HepG2 (cell line): ENCODE results near the gene SPP1.

Source experiments
- PRDM15 ChIP-seq: sonication (generic); formaldehyde crosslinking; IDR thresholded peaks from 2 replicates; pipeline ENCODE4 v1.4.0; 2020; ENCODE audit warnings: missing genetic modification reagents
- SRF ChIP-seq: IDR thresholded peaks from 2 replicates; pipeline ENCODE4 v1.6.1; 2011; ENCODE audit warnings: mild to moderate bottlenecking, low read depth, low read length, moderate library complexity
- ZNF557 ChIP-seq: sonication (generic); formaldehyde crosslinking; IDR thresholded peaks from 2 replicates; pipeline ENCODE4 v1.4.0; 2020; ENCODE audit warnings: missing genetic modification reagents
- ZNF788 ChIP-seq: sonication (generic); formaldehyde crosslinking; IDR thresholded peaks from 2 replicates; pipeline ENCODE4 v1.5.0; 2020; ENCODE audit warnings: mild to moderate bottlenecking, missing genetic modification reagents, borderline replicate concordance
- TF ChIP-seq, protein P1 (sequence below): sonication (generic); formaldehyde crosslinking; IDR thresholded peaks from 2 replicates; pipeline ENCODE4 v1.8.1; 2023; ENCODE audit warnings: missing genetic modification reagents, inconsistent platforms, borderline replicate concordance

DNA sequence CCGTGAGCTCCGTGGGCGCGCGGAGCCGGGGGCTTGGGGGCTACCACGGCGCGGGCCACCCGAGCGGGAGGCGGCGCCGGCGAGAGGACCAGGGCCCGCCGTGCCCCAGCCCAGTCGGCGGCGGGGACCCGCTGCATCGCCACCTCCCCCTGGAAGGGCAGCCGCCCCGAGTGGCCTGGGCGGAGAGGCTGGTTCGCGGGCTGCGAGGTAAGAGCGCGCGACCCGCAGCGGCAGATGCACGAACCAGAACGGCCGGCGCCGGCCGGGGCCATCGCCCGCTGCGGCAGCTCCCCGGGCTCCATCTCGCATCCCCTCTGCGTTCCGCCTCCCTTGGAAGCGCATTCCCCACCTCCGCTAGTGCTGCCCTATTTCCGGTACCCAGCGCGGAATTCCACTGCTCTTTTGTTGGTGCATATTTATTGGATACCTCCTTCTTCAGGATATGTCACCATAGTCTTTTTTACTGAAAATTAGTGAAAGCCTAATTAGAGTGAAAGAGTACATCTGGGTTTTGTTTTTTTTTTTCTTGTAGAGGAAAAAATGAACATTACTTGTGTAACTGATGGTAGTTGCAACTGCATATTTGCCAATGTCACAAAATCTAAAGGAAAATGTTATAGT is 32.7 kb downstream of the SPP1 start:
- TF ChIP-seq PRDM15 (CRISPR knock-in tag) (no peak), ZNF557 (CRISPR knock-in tag) (no peak), ZNF788 (CRISPR knock-in tag) (no peak), SRF (no peak)
- TF ChIP-seq, protein P1, sequence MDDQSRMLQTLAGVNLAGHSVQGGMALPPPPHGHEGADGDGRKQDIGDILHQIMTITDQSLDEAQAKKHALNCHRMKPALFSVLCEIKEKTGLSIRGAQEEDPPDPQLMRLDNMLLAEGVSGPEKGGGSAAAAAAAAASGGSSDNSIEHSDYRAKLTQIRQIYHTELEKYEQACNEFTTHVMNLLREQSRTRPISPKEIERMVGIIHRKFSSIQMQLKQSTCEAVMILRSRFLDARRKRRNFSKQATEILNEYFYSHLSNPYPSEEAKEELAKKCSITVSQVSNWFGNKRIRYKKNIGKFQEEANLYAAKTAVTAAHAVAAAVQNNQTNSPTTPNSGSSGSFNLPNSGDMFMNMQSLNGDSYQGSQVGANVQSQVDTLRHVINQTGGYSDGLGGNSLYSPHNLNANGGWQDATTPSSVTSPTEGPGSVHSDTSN (CRISPR knock-in tag): no peak
